Mammary epithelial cell (primary cell): ENCODE measurements around the gene HEPACAM.

Source experiments
- EZH2 ChIP-seq: IDR thresholded peaks from 2 replicates; pipeline ENCODE4 v1.6.1; 2012; ENCODE audit warnings: low read length, inconsistent platforms, borderline replicate concordance
- TF ChIP-seq, protein P1 (sequence below), 2 donors: IDR thresholded peaks in 1 of 2; conservative IDR thresholded peaks in 1 of 2; 2 replicates each; pipeline ENCODE4 v1.5.1; 2011 to 2012; ENCODE audit warnings: inconsistent platforms in 2 of 2, low read length in 2 of 2, mild to moderate bottlenecking in 2 of 2, control low read depth in 1 of 2, low read depth in 1 of 2; ENCODE audit not compliant: insufficient read depth in 1 of 2; ENCODE audit errors: extremely low read depth in 1 of 2

DNA sequence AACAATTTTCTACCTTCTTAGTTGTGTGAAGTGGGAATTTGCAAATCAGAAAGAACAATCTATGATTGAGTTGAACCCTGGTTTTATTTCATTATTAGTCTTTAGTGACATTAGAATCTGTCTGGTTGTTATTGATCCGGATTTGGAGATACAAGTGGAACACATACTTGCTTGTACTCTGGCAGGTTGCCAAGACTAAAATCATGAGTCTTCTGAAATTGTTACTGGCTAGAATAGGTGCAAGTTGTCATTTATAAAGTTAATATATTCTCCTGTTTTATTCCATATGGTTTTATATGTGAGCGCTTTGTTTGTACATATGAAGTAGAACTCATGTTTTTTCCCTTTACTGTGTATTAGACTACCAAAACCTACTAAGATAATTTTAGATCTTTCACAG, 41.2 kb upstream of the HEPACAM start:
- no peak for TF ChIP-seq EZH2
- TF ChIP-seq, protein P1, sequence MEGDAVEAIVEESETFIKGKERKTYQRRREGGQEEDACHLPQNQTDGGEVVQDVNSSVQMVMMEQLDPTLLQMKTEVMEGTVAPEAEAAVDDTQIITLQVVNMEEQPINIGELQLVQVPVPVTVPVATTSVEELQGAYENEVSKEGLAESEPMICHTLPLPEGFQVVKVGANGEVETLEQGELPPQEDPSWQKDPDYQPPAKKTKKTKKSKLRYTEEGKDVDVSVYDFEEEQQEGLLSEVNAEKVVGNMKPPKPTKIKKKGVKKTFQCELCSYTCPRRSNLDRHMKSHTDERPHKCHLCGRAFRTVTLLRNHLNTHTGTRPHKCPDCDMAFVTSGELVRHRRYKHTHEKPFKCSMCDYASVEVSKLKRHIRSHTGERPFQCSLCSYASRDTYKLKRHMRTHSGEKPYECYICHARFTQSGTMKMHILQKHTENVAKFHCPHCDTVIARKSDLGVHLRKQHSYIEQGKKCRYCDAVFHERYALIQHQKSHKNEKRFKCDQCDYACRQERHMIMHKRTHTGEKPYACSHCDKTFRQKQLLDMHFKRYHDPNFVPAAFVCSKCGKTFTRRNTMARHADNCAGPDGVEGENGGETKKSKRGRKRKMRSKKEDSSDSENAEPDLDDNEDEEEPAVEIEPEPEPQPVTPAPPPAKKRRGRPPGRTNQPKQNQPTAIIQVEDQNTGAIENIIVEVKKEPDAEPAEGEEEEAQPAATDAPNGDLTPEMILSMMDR (conservative IDR thresholded peaks at IDR 0.05 in 1 of 2, IDR thresholded peaks at IDR 0.05 in 1 of 2; ENCODE audit: extremely low read depth in 1 of 2, insufficient read depth in 1 of 2, low read depth in 1 of 2, low read length in 2 of 2) = no peak
